Measurements from ENCODE around the gene GPC6. TPM values are rescaled to one million over a fixed set of nuclear protein-coding genes. Genes with fewer than 3 reads are reported as not detected.

Gene GPC6
- total RNA-seq, 1 donor from 2014 or later, result 13.8 TPM

- TF ChIP-seq POLR2AphosphoS5 (IDR thresholded peaks at IDR 0.05; ENCODE audit: insufficient read depth in 1 of 2, low read depth in 1 of 2), result no peak
- TF ChIP-seq CTCF (IDR thresholded peaks at IDR 0.05), result no peak
- TF ChIP-seq POLR2A (IDR thresholded peaks at IDR 0.05), result no peak
- intact Hi-C loops (cut with DNase I), result no loop called here
- Histone ChIP-seq H3K4me3 (no peak overlapping the region), H3K27me3 (no peaks in the 10 kb centered on the region), H3K4me1 (no peaks in the 10 kb centered on the region), H3K36me3 (no peaks in the 10 kb centered on the region), H3K9me3 (no peaks in the 10 kb centered on the region), H3K27ac (no peak overlapping the region)
- DNase-seq (ENCODE audit: extremely low spot score in 2 of 2), result no peak
These were observed 972.1 kb downstream of the GPC6 start for GRCh38 chr13:94198681-94199080.

- no peak for DNase-seq (ENCODE audit: extremely low spot score in 2 of 2)
- Histone ChIP-seq H3K9me3 (no peaks in the 10 kb centered on the region), H3K4me3 (no peak overlapping the region), H3K27ac (no peak overlapping the region), H3K36me3 (no peaks in the 10 kb centered on the region), H3K27me3 (no peaks in the 10 kb centered on the region), H3K4me1 (no peaks in the 10 kb centered on the region)
- no peak for TF ChIP-seq POLR2AphosphoS5 (IDR thresholded peaks at IDR 0.05; ENCODE audit: insufficient read depth in 1 of 2, low read depth in 1 of 2)
- TF ChIP-seq CTCF (IDR thresholded peaks at IDR 0.05), result no peak
- TF ChIP-seq POLR2A (IDR thresholded peaks at IDR 0.05), result no peak
- intact Hi-C loops (cut with DNase I), result no loop called here
These were observed 972.5 kb downstream of the GPC6 start for GRCh38 chr13:94199135-94199534.

GRCh38 chr13:94201022-94201421, 974.4 kb downstream of the GPC6 start:
- intact Hi-C loops (cut with DNase I), result no loop called here
- H3K27me3 ChIP-seq, result no peaks in the 10 kb centered on the region

DNA sequence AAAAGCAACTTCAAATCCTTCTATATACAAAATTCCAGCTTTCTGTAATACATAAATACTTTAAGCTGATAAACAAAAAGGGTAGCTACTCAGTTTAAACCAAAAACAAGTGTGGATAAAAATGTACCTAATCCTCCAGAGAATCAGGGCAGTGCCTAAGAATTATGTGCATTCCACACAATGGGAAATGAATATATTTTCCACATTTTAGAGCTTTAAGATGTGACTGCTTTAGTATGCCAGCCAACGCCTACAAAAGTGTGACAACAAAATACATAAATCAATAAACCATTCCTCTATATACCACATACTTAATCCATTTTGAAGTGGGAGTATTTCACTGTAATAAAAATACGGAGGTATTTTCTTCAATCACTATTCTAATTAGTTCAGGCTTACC, 977.6 kb downstream of the GPC6 start:
- no peaks in the 10 kb centered on the region for H3K27me3 ChIP-seq
- DNase-seq (ENCODE audit: extremely low spot score in 2 of 2), result no peak
- intact Hi-C loops (cut with DNase I), result no loop called here
- no peak for TF ChIP-seq CTCF (IDR thresholded peaks at IDR 0.05)
- no peak for TF ChIP-seq POLR2A (IDR thresholded peaks at IDR 0.05)
- TF ChIP-seq POLR2AphosphoS5 (IDR thresholded peaks at IDR 0.05; ENCODE audit: insufficient read depth in 1 of 2, low read depth in 1 of 2), result no peak
- H3K27ac ChIP-seq, result no peak overlapping the region
- H3K9me3 ChIP-seq, result no peaks in the 10 kb centered on the region
- no peaks in the 10 kb centered on the region for H3K36me3 ChIP-seq
- no peaks in the 10 kb centered on the region for H3K4me1 ChIP-seq
- no peak overlapping the region for H3K4me3 ChIP-seq

More at GRCh38 chr13:94201022-94201421, 974.4 kb downstream of the GPC6 start:
- TF ChIP-seq POLR2AphosphoS5 (IDR thresholded peaks at IDR 0.05; ENCODE audit: insufficient read depth in 1 of 2, low read depth in 1 of 2), result no peak
- TF ChIP-seq CTCF (IDR thresholded peaks at IDR 0.05), result no peak
- no peak for TF ChIP-seq POLR2A (IDR thresholded peaks at IDR 0.05)
- no peak for DNase-seq (ENCODE audit: extremely low spot score in 2 of 2)
- no peaks in the 10 kb centered on the region for H3K9me3 ChIP-seq
- no peaks in the 10 kb centered on the region for H3K36me3 ChIP-seq
- H3K4me3 ChIP-seq, result no peak overlapping the region
- no peaks in the 10 kb centered on the region for H3K4me1 ChIP-seq
- no peak overlapping the region for H3K27ac ChIP-seq

- Histone ChIP-seq H3K27ac (no peak overlapping the region), H3K27me3 (no peaks in the 10 kb centered on the region), H3K4me3 (no peak overlapping the region), H3K9me3 (no peaks in the 10 kb centered on the region), H3K4me1 (no peaks in the 10 kb centered on the region), H3K36me3 (no peaks in the 10 kb centered on the region)
- intact Hi-C loops (cut with DNase I), result no loop called here
- TF ChIP-seq POLR2A (IDR thresholded peaks at IDR 0.05) (no peak), POLR2AphosphoS5 (IDR thresholded peaks at IDR 0.05; ENCODE audit: insufficient read depth in 1 of 2, low read depth in 1 of 2) (no peak), CTCF (IDR thresholded peaks at IDR 0.05) (no peak)
- no peak for DNase-seq (ENCODE audit: extremely low spot score in 2 of 2)
These were observed 978.3 kb downstream of the GPC6 start for GRCh38 chr13:94204946-94205345.

Data from vagina (tissue), 2 donors.